Measurements from ENCODE around the gene ZBTB38. TPM values are rescaled to one million over a fixed set of nuclear protein-coding genes. Genes with fewer than 3 reads are reported as not detected.

Gene ZBTB38
- total RNA-seq, 2 donors from 2014 or later, result 27.3 to 28.2 TPM

DNA sequence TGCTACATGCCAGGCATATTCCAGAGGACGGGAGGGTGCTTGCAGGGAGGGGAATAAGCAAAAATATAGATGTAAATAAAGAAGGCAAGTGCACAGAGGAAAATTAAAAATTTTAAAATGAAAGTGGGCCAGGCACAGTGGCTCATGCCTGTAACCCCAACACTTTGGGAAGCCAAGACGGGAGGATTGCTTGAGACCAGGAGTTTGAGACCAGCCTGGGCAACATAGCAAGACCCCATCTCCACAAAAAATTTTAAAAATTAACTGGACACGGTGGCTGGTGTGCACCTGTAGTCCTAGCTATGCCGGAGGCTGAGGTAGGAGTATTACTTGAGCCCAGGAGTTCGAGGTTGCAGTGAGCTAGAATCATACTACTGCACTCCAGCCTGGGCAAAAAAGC lies 22.4 kb downstream of the ZBTB38 start:
- H3K9ac ChIP-seq (ENCODE audit: extremely low read depth, low read length, poor library complexity, severe bottlenecking), result no peak overlapping the region
- no peak overlapping the region for H3K27ac ChIP-seq (ENCODE audit: low read depth, low read length)
- Mint-ChIP-seq H3K27me3 (ENCODE audit: insufficient read depth) (no peaks in the 10 kb centered on the region), H3K36me3 (ENCODE audit: low read depth) (no peaks in the 10 kb centered on the region), H3K4me1 (peaks cover 41% of the 10 kb centered on the region), H3K4me3 (no peak overlapping the region), H3K27ac (no peak overlapping the region), H3K9me3 (no peaks in the 10 kb centered on the region)
- H3K36me3 ChIP-seq (ENCODE audit: control insufficient read depth, insufficient read depth, low read length), result no peaks in the 10 kb centered on the region
- peaks cover 15% of the 10 kb centered on the region for H3K4me1 ChIP-seq (ENCODE audit: control insufficient read depth, insufficient read depth, low read length)
- no peak for DNase-seq
- peaks cover 8% of the 10 kb centered on the region for H3K9me3 ChIP-seq (ENCODE audit: control insufficient read depth, low read length)
- TF ChIP-seq, protein P1, sequence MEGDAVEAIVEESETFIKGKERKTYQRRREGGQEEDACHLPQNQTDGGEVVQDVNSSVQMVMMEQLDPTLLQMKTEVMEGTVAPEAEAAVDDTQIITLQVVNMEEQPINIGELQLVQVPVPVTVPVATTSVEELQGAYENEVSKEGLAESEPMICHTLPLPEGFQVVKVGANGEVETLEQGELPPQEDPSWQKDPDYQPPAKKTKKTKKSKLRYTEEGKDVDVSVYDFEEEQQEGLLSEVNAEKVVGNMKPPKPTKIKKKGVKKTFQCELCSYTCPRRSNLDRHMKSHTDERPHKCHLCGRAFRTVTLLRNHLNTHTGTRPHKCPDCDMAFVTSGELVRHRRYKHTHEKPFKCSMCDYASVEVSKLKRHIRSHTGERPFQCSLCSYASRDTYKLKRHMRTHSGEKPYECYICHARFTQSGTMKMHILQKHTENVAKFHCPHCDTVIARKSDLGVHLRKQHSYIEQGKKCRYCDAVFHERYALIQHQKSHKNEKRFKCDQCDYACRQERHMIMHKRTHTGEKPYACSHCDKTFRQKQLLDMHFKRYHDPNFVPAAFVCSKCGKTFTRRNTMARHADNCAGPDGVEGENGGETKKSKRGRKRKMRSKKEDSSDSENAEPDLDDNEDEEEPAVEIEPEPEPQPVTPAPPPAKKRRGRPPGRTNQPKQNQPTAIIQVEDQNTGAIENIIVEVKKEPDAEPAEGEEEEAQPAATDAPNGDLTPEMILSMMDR (conservative IDR thresholded peaks at IDR 0.05), result no peak
- H3K4me3 ChIP-seq (ENCODE audit: low read length), result no peak overlapping the region
- no peaks in the 10 kb centered on the region for H3K27me3 ChIP-seq (ENCODE audit: control insufficient read depth, insufficient read depth, low read length, poor library complexity, severe bottlenecking)
- WGBS, 2 experiments (ENCODE audit: insufficient coverage in 1 of 2, insufficient read length in 1 of 2), result 95% methylated on average over 5 of the region's 5 CpGs; no CpG with 5 or more reads in 1 of the 2 experiments

DNA sequence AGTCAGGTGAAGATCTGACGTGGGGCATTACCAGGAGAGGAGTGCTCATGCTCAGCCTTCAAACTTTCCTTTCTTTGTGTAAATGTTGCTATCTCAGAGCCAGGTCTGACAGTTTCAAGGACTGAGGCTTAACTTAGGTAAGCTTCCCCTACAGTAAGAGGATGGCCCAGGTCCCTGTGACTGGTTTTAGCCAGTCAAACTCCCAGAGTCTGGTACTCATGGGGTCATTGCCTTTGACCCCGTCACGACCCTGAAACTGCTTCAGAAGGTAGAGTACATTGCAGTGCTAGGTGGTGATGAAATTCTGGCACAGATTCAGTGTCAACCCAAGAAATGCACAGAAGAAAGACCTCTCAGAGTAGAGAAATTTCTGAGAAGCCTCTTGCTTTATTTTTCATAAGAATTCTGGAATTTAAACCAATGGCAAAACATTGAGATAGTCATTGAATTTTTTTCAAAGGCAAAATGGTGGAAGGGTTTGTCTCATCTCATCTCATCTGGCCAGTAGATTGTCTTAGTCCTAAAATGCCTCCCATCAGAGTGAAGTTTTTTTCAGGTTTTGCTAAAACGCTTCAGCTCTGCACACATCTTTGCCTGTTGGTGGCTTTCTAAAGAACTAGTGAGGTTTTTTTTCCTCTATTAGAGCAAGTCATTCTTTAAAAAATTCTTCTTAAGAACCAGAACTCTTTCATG lies 23.1 kb downstream of the ZBTB38 start:
- peaks cover 41% of the 10 kb centered on the region for H3K4me1 Mint-ChIP-seq
- Histone ChIP-seq H3K4me3 (ENCODE audit: low read length) (no peak overlapping the region), H3K27me3 (ENCODE audit: control insufficient read depth, insufficient read depth, low read length, poor library complexity, severe bottlenecking) (no peaks in the 10 kb centered on the region), H3K9ac (ENCODE audit: extremely low read depth, low read length, poor library complexity, severe bottlenecking) (no peak overlapping the region), H3K9me3 (ENCODE audit: control insufficient read depth, low read length) (peaks cover 15% of the 10 kb centered on the region), H3K36me3 (ENCODE audit: control insufficient read depth, insufficient read depth, low read length) (no peaks in the 10 kb centered on the region), H3K4me1 (ENCODE audit: control insufficient read depth, insufficient read depth, low read length) (peaks cover 15% of the 10 kb centered on the region), H3K27ac (ENCODE audit: low read depth, low read length) (peak overlapping the region; percentile 25)
- peaks cover 2% of the 10 kb centered on the region for H3K9me3 Mint-ChIP-seq
- WGBS, 2 experiments (ENCODE audit: insufficient coverage in 1 of 2, insufficient read length in 1 of 2), result 88 to 100% methylated on average over 1 to 4 of the region's 4 CpGs
- no peaks in the 10 kb centered on the region for H3K27me3 Mint-ChIP-seq (ENCODE audit: insufficient read depth)
- peaks cover 3% of the 10 kb centered on the region for H3K36me3 Mint-ChIP-seq (ENCODE audit: low read depth)
- H3K4me3 Mint-ChIP-seq, result no peak overlapping the region
- peak overlapping the region; percentile 69 for H3K27ac Mint-ChIP-seq
- TF ChIP-seq, protein P1 (conservative IDR thresholded peaks at IDR 0.05), result no peak
- no peak for DNase-seq

DNA sequence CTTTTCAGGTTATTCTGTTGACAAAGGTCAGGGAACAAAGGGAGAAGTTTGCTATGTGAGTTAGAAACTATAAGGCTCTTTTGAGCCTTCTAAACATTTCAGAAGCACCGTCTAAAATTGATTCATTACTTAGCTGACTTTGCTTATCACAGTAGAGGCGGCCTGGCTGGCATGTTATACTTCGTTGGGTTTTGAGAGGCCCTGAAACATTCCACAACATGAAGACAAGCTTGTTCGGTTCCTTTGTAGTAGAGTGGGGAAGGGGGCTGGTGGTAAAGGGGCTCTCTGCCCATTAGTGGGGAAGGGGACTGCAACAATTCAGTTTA lies 23.6 kb downstream of the ZBTB38 start:
- H3K4me1 Mint-ChIP-seq, result peaks cover 41% of the 10 kb centered on the region
- WGBS, 2 experiments (ENCODE audit: insufficient coverage in 1 of 2, insufficient read length in 1 of 2), result 83 to 91% methylated on average over 1 to 4 of the region's 4 CpGs

More for the DNA sequence above, 23.6 kb downstream of the ZBTB38 start:
- no peak overlapping the region for H3K4me3 ChIP-seq (ENCODE audit: low read length)
- peaks cover 15% of the 10 kb centered on the region for H3K4me1 ChIP-seq (ENCODE audit: control insufficient read depth, insufficient read depth, low read length)
- H3K4me3 Mint-ChIP-seq, result no peak overlapping the region
- H3K36me3 Mint-ChIP-seq (ENCODE audit: low read depth), result peaks cover 4% of the 10 kb centered on the region
- DNase-seq, result no peak
- TF ChIP-seq, protein P1 (conservative IDR thresholded peaks at IDR 0.05), result no peak
- H3K27me3 Mint-ChIP-seq (ENCODE audit: insufficient read depth), result no peaks in the 10 kb centered on the region
- H3K27ac Mint-ChIP-seq, result no peak overlapping the region
- H3K9ac ChIP-seq (ENCODE audit: extremely low read depth, low read length, poor library complexity, severe bottlenecking), result no peak overlapping the region
- H3K9me3 Mint-ChIP-seq, result peaks cover 7% of the 10 kb centered on the region
- peak overlapping the region; percentile 25 for H3K27ac ChIP-seq (ENCODE audit: low read depth, low read length)
- H3K36me3 ChIP-seq (ENCODE audit: control insufficient read depth, insufficient read depth, low read length), result no peaks in the 10 kb centered on the region
- no peaks in the 10 kb centered on the region for H3K27me3 ChIP-seq (ENCODE audit: control insufficient read depth, insufficient read depth, low read length, poor library complexity, severe bottlenecking)
- H3K9me3 ChIP-seq (ENCODE audit: control insufficient read depth, low read length), result peaks cover 21% of the 10 kb centered on the region

Measured in endodermal cell (in vitro differentiated cells).